ENCODE results near the gene MYO18A. TPM values are rescaled to one million over a fixed set of nuclear protein-coding genes. Genes with fewer than 3 reads are reported as not detected.
A peak's percentile ranks its signal among the peaks of the same experiment; 100 is the strongest.

MYO18A gene
- total and polyA plus RNA-seq, 7 experiments from 2014 or later, result 10.2 to 144 (median 95.3) TPM

- no peak overlapping the region for H3K4me3 Mint-ChIP-seq
- ATAC-seq (no peak), DNase-seq (no peak)
- CTCF ChIA-PET, result no interaction called here
- Histone ChIP-seq H3K9me3 (ENCODE audit: control insufficient read depth in 2 of 3, low read length in 3 of 3) (no peaks in the 10 kb centered on the region), H3K4me3 (ENCODE audit: low read length) (no peak overlapping the region), H3K36me3 (ENCODE audit: control insufficient read depth in 2 of 3, insufficient read depth in 3 of 3, low read length in 3 of 3) (no peaks in the 10 kb centered on the region), H3K4me1 (ENCODE audit: control insufficient read depth in 2 of 2, insufficient read depth in 2 of 2, low read length in 2 of 2) (no peaks in the 10 kb centered on the region), H3K27me3 (ENCODE audit: control insufficient read depth in 2 of 2, insufficient read depth in 2 of 2, low read length in 2 of 2) (no peaks in the 10 kb centered on the region), H3K27ac (ENCODE audit: low read depth, low read length) (no peak overlapping the region)
- intact Hi-C loops (cut with micrococcal nuclease), result no loop called here
- H3K27me3 Mint-ChIP-seq, result peaks cover 3 to 25% (median 15%) of the 10 kb centered on the region in 5 donors
- H3K27ac Mint-ChIP-seq, result no peak overlapping the region
- POLR2A ChIA-PET, result no interaction called here
- H3K9me3 Mint-ChIP-seq, result no peaks in the 10 kb centered on the region
- no peaks in the 10 kb centered on the region for H3K36me3 Mint-ChIP-seq
- no peaks in the 10 kb centered on the region for H3K4me1 Mint-ChIP-seq
Observed at GRCh38 chr17:29048440-29049368, 131.5 kb downstream of the MYO18A start.

GRCh38 chr17:29046473-29046839 is 133.7 kb downstream of the MYO18A start:
- H3K36me3 Mint-ChIP-seq, result no peaks in the 10 kb centered on the region
- no peak overlapping the region for H3K4me3 Mint-ChIP-seq
- H3K9me3 Mint-ChIP-seq, result no peaks in the 10 kb centered on the region
- H3K9me3 ChIP-seq (ENCODE audit: control insufficient read depth in 2 of 3, low read length in 3 of 3), result no peaks in the 10 kb centered on the region
- H3K27ac Mint-ChIP-seq, result no peak overlapping the region
- intact Hi-C loops (cut with micrococcal nuclease), result no loop called here
- no peak overlapping the region for H3K4me3 ChIP-seq (ENCODE audit: low read length)
- no peaks in the 10 kb centered on the region for H3K27me3 ChIP-seq (ENCODE audit: control insufficient read depth in 2 of 2, insufficient read depth in 2 of 2, low read length in 2 of 2)
- ChIA-PET CTCF (no interaction called here), POLR2A (interaction anchor here (0.5 kb wide), 1 partner anchor 264 kb away, joined by 3 read pairs; no protein-coding TSS in a partner anchor)
- H3K27me3 Mint-ChIP-seq, result peaks cover 8 to 28% (median 11%) of the 10 kb centered on the region in 5 donors
- no peaks in the 10 kb centered on the region for H3K4me1 ChIP-seq (ENCODE audit: control insufficient read depth in 2 of 2, insufficient read depth in 2 of 2, low read length in 2 of 2)
- H3K4me1 Mint-ChIP-seq, result peaks cover 0 to 14% (median 0%) of the 10 kb centered on the region in 7 donors
- no peak for DNase-seq
- no peak overlapping the region for H3K27ac ChIP-seq (ENCODE audit: low read depth, low read length)
- H3K36me3 ChIP-seq (ENCODE audit: control insufficient read depth in 2 of 3, insufficient read depth in 3 of 3, low read length in 3 of 3), result no peaks in the 10 kb centered on the region
- ATAC-seq, result no peak

GRCh38 chr17:29045734-29046472 is 134.3 kb downstream of the MYO18A start:
- H3K36me3 Mint-ChIP-seq, result no peaks in the 10 kb centered on the region
- H3K9me3 Mint-ChIP-seq, result no peaks in the 10 kb centered on the region
- Histone ChIP-seq H3K4me1 (ENCODE audit: control insufficient read depth in 2 of 2, insufficient read depth in 2 of 2, low read length in 2 of 2) (no peaks in the 10 kb centered on the region), H3K27me3 (ENCODE audit: control insufficient read depth in 2 of 2, insufficient read depth in 2 of 2, low read length in 2 of 2) (no peaks in the 10 kb centered on the region), H3K36me3 (ENCODE audit: control insufficient read depth in 2 of 3, insufficient read depth in 3 of 3, low read length in 3 of 3) (no peaks in the 10 kb centered on the region), H3K27ac (ENCODE audit: low read depth, low read length) (no peak overlapping the region), H3K9me3 (ENCODE audit: control insufficient read depth in 2 of 3, low read length in 3 of 3) (no peaks in the 10 kb centered on the region), H3K4me3 (ENCODE audit: low read length) (no peak overlapping the region)
- H3K4me3 Mint-ChIP-seq, result no peak overlapping the region
- ChIA-PET CTCF (no interaction called here), POLR2A (no interaction called here)
- peaks cover 0 to 14% (median 0%) of the 10 kb centered on the region in 7 donors for H3K4me1 Mint-ChIP-seq
- no peak overlapping the region for H3K27ac Mint-ChIP-seq
- intact Hi-C loops (cut with micrococcal nuclease), result no loop called here
- peaks cover 10 to 28% (median 11%) of the 10 kb centered on the region in 5 donors for H3K27me3 Mint-ChIP-seq
- ATAC-seq, result no peak
- no peak for DNase-seq

GRCh38 chr17:29045026-29045425 is 135.2 kb downstream of the MYO18A start:
- no peaks in the 10 kb centered on the region for H3K4me1 ChIP-seq (ENCODE audit: control insufficient read depth in 2 of 2, insufficient read depth in 2 of 2, low read length in 2 of 2)
- Mint-ChIP-seq H3K27me3 (peaks cover 10 to 28% (median 12%) of the 10 kb centered on the region in 5 donors), H3K4me1 (peaks cover 0 to 14% (median 0%) of the 10 kb centered on the region in 7 donors), H3K27ac (no peak overlapping the region), H3K4me3 (no peak overlapping the region), H3K36me3 (no peaks in the 10 kb centered on the region), H3K9me3 (no peaks in the 10 kb centered on the region)
- intact Hi-C loops (cut with micrococcal nuclease), result no loop called here
- ChIA-PET POLR2A (no interaction called here), CTCF (interaction anchor here (1.3 kb wide), 1 partner anchor 11 kb away, joined by 4 read pairs; no protein-coding TSS in a partner anchor)
- H3K27ac ChIP-seq (ENCODE audit: low read depth, low read length), result no peak overlapping the region
- H3K4me3 ChIP-seq (ENCODE audit: low read length), result no peak overlapping the region
- no peaks in the 10 kb centered on the region for H3K9me3 ChIP-seq (ENCODE audit: control insufficient read depth in 2 of 3, low read length in 3 of 3)
- ATAC-seq (no peak), DNase-seq (no peak)
- no peaks in the 10 kb centered on the region for H3K27me3 ChIP-seq (ENCODE audit: control insufficient read depth in 2 of 2, insufficient read depth in 2 of 2, low read length in 2 of 2)
- no peaks in the 10 kb centered on the region for H3K36me3 ChIP-seq (ENCODE audit: control insufficient read depth in 2 of 3, insufficient read depth in 3 of 3, low read length in 3 of 3)

- H3K36me3 ChIP-seq (ENCODE audit: control insufficient read depth in 2 of 3, insufficient read depth in 3 of 3, low read length in 3 of 3), result no peaks in the 10 kb centered on the region
- H3K9me3 ChIP-seq (ENCODE audit: control insufficient read depth in 2 of 3, low read length in 3 of 3), result no peaks in the 10 kb centered on the region
- Mint-ChIP-seq H3K9me3 (no peaks in the 10 kb centered on the region), H3K27me3 (peaks cover 0 to 23% (median 12%) of the 10 kb centered on the region in 5 donors), H3K27ac (no peak overlapping the region), H3K36me3 (no peaks in the 10 kb centered on the region), H3K4me3 (no peak overlapping the region), H3K4me1 (peaks cover 0 to 14% (median 0%) of the 10 kb centered on the region in 7 donors)
- no peak overlapping the region for H3K4me3 ChIP-seq (ENCODE audit: low read length)
- no peak overlapping the region for H3K27ac ChIP-seq (ENCODE audit: low read depth, low read length)
- CTCF ChIA-PET, result no interaction called here
- ATAC-seq (peak; percentile 11), DNase-seq (no peak)
- H3K27me3 ChIP-seq (ENCODE audit: control insufficient read depth in 2 of 2, insufficient read depth in 2 of 2, low read length in 2 of 2), result no peaks in the 10 kb centered on the region
- POLR2A ChIA-PET, result no interaction called here
- H3K4me1 ChIP-seq (ENCODE audit: control insufficient read depth in 2 of 2, insufficient read depth in 2 of 2, low read length in 2 of 2), result no peaks in the 10 kb centered on the region
- intact Hi-C loops (cut with micrococcal nuclease), result no loop called here
Observed at GRCh38 chr17:29043539-29044145, 136.6 kb downstream of the MYO18A start.

- DNase-seq, result no peak
- no peak within 1 kb of the TSS for H3K27ac Mint-ChIP-seq
- H3K4me1 ChIP-seq (ENCODE audit: control insufficient read depth in 2 of 2, insufficient read depth in 2 of 2, low read length in 2 of 2), result no peaks in the 10 kb centered on the region
- no peaks in the 10 kb centered on the region for H3K36me3 ChIP-seq (ENCODE audit: control insufficient read depth in 2 of 3, insufficient read depth in 3 of 3, low read length in 3 of 3)
- ATAC-seq, result peak; percentile 84
- no peaks in the 10 kb centered on the region for H3K27me3 ChIP-seq (ENCODE audit: control insufficient read depth in 2 of 2, insufficient read depth in 2 of 2, low read length in 2 of 2)
- no peaks in the 10 kb centered on the region for H3K9me3 Mint-ChIP-seq
- no peak within 1 kb of the TSS for H3K4me3 ChIP-seq (ENCODE audit: low read length)
- H3K27me3 Mint-ChIP-seq, result peaks cover 0 to 23% (median 12%) of the 10 kb centered on the region in 5 donors
- H3K36me3 Mint-ChIP-seq, result no peaks in the 10 kb centered on the region
- no peak within 1 kb of the TSS for H3K4me3 Mint-ChIP-seq
- H3K4me1 Mint-ChIP-seq, result peaks cover 0 to 14% (median 0%) of the 10 kb centered on the region in 7 donors
- no peaks in the 10 kb centered on the region for H3K9me3 ChIP-seq (ENCODE audit: control insufficient read depth in 2 of 3, low read length in 3 of 3)
- intact Hi-C loops (cut with micrococcal nuclease), result no loop called here
- CTCF ChIA-PET, result no interaction called here
- no peak within 1 kb of the TSS for H3K27ac ChIP-seq (ENCODE audit: low read depth, low read length)
- POLR2A ChIA-PET, result no interaction called here
Observed at GRCh38 chr17:29042679-29043538, 137.3 kb downstream of the MYO18A start, which contains the start of gene PIPOX. Gene PIPOX, plus strand, starts transcription at chr17:29043141. Its CDS starts 85 bp downstream, at chr17:29043226.
